ENCODE data around the gene ZNF423.

Gene ZNF423

GRCh38 chr16:49737541-49737940 lies 118.4 kb downstream of the ZNF423 start:
- H3K9ac ChIP-seq (ENCODE audit: low read depth in 1 of 2, low read length in 2 of 2) = no peak overlapping the region
- H3K27ac ChIP-seq (ENCODE audit: low read depth in 2 of 2, low read length in 2 of 2) = no peak overlapping the region
- no peaks in the 10 kb centered on the region for H3K27me3 ChIP-seq (ENCODE audit: control insufficient read depth in 2 of 2, insufficient read depth in 2 of 2, low read length in 2 of 2)
- H3K9me3 ChIP-seq (ENCODE audit: control insufficient read depth in 2 of 2, low read length in 2 of 2) = no peaks in the 10 kb centered on the region
- no peaks in the 10 kb centered on the region for H3K36me3 ChIP-seq (ENCODE audit: control insufficient read depth in 2 of 2, insufficient read depth in 2 of 2, low read length in 2 of 2)
- no peak overlapping the region for H3K4me3 ChIP-seq (ENCODE audit: low read length in 2 of 2)
- H3K4me1 ChIP-seq (ENCODE audit: control insufficient read depth in 2 of 2, insufficient read depth in 2 of 2, low read length in 2 of 2) = no peaks in the 10 kb centered on the region

GRCh38 chr16:49734331-49734730 lies 121.6 kb downstream of the ZNF423 start:
- H3K9ac ChIP-seq (ENCODE audit: low read depth in 1 of 2, low read length in 2 of 2) = no peak overlapping the region
- H3K27ac ChIP-seq (ENCODE audit: low read depth in 2 of 2, low read length in 2 of 2) = no peak overlapping the region
- H3K27me3 ChIP-seq (ENCODE audit: control insufficient read depth in 2 of 2, insufficient read depth in 2 of 2, low read length in 2 of 2) = no peaks in the 10 kb centered on the region
- no peak overlapping the region for H3K4me3 ChIP-seq (ENCODE audit: low read length in 2 of 2)
- H3K36me3 ChIP-seq (ENCODE audit: control insufficient read depth in 2 of 2, insufficient read depth in 2 of 2, low read length in 2 of 2) = no peaks in the 10 kb centered on the region
- H3K4me1 ChIP-seq (ENCODE audit: control insufficient read depth in 2 of 2, insufficient read depth in 2 of 2, low read length in 2 of 2) = no peaks in the 10 kb centered on the region
- H3K9me3 ChIP-seq (ENCODE audit: control insufficient read depth in 2 of 2, low read length in 2 of 2) = no peaks in the 10 kb centered on the region

GRCh38 chr16:49733313-49734009 lies 122.5 kb downstream of the ZNF423 start:
- H3K4me3 ChIP-seq (ENCODE audit: low read length in 2 of 2) = no peak overlapping the region
- no peak overlapping the region for H3K9ac ChIP-seq (ENCODE audit: low read depth in 1 of 2, low read length in 2 of 2)
- no peak overlapping the region for H3K27ac ChIP-seq (ENCODE audit: low read depth in 2 of 2, low read length in 2 of 2)
- no peaks in the 10 kb centered on the region for H3K4me1 ChIP-seq (ENCODE audit: control insufficient read depth in 2 of 2, insufficient read depth in 2 of 2, low read length in 2 of 2)
- no peaks in the 10 kb centered on the region for H3K9me3 ChIP-seq (ENCODE audit: control insufficient read depth in 2 of 2, low read length in 2 of 2)
- no peaks in the 10 kb centered on the region for H3K36me3 ChIP-seq (ENCODE audit: control insufficient read depth in 2 of 2, insufficient read depth in 2 of 2, low read length in 2 of 2)
- H3K27me3 ChIP-seq (ENCODE audit: control insufficient read depth in 2 of 2, insufficient read depth in 2 of 2, low read length in 2 of 2) = no peaks in the 10 kb centered on the region

DNA sequence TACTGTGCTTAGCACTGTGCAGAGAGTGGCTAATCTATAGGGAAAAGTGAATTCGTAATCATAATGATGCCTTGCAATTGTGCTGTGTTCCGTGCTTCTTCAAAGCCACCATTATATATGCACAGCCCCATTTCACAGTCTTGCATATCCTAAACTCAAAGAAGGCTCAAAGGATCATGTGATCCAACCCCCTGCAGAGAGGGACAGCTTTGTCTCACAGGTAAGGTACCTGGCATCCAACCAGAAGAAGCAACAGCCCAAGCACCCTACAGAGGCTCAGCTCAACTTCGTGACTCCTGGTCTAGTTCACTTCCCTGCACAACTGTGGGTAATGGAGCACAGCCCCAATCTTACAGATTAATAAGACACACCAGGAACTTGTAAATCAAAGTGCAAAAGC lies 124.0 kb downstream of the ZNF423 start:
- H3K9me3 ChIP-seq (ENCODE audit: control insufficient read depth in 2 of 2, low read length in 2 of 2) = no peaks in the 10 kb centered on the region
- no peaks in the 10 kb centered on the region for H3K27me3 ChIP-seq (ENCODE audit: control insufficient read depth in 2 of 2, insufficient read depth in 2 of 2, low read length in 2 of 2)
- no peaks in the 10 kb centered on the region for H3K4me1 ChIP-seq (ENCODE audit: control insufficient read depth in 2 of 2, insufficient read depth in 2 of 2, low read length in 2 of 2)
- H3K4me3 ChIP-seq (ENCODE audit: low read length in 2 of 2) = no peak overlapping the region
- H3K36me3 ChIP-seq (ENCODE audit: control insufficient read depth in 2 of 2, insufficient read depth in 2 of 2, low read length in 2 of 2) = no peaks in the 10 kb centered on the region
- H3K27ac ChIP-seq (ENCODE audit: low read depth in 2 of 2, low read length in 2 of 2) = no peak overlapping the region
- H3K9ac ChIP-seq (ENCODE audit: low read depth in 1 of 2, low read length in 2 of 2) = no peak overlapping the region

DNA sequence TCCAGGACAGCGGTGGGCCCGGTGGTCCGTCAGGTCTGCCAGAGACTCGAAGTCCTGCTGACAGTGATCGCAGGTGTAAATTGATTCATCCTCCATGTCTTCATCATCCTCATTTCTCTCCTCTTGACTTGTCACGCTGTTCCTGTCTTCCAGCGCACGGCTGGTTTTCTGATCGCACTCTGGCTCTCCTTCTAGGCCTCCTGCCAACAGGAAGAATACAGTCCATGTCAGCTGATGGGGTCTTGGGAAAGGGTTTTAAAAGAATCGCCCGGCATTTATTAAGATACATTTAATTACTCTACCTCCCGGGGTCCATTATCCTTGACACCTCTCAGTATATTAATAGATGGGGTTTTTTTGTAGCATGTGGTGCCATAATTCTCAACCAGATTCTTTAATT lies 125.1 kb downstream of the ZNF423 start:
- Histone ChIP-seq H3K4me1 (ENCODE audit: control insufficient read depth in 2 of 2, insufficient read depth in 2 of 2, low read length in 2 of 2) (no peaks in the 10 kb centered on the region), H3K9me3 (ENCODE audit: control insufficient read depth in 2 of 2, low read length in 2 of 2) (no peaks in the 10 kb centered on the region), H3K4me3 (ENCODE audit: low read length in 2 of 2) (no peak overlapping the region), H3K36me3 (ENCODE audit: control insufficient read depth in 2 of 2, insufficient read depth in 2 of 2, low read length in 2 of 2) (no peaks in the 10 kb centered on the region), H3K27ac (ENCODE audit: low read depth in 2 of 2, low read length in 2 of 2) (no peak overlapping the region), H3K27me3 (ENCODE audit: control insufficient read depth in 2 of 2, insufficient read depth in 2 of 2, low read length in 2 of 2) (no peaks in the 10 kb centered on the region), H3K9ac (ENCODE audit: low read depth in 1 of 2, low read length in 2 of 2) (no peak overlapping the region)

GRCh38 chr16:49727611-49728010 lies 128.3 kb downstream of the ZNF423 start:
- Histone ChIP-seq H3K4me1 (ENCODE audit: control insufficient read depth in 2 of 2, insufficient read depth in 2 of 2, low read length in 2 of 2) (no peaks in the 10 kb centered on the region), H3K27ac (ENCODE audit: low read depth in 2 of 2, low read length in 2 of 2) (no peak overlapping the region), H3K9me3 (ENCODE audit: control insufficient read depth in 2 of 2, low read length in 2 of 2) (no peaks in the 10 kb centered on the region), H3K36me3 (ENCODE audit: control insufficient read depth in 2 of 2, insufficient read depth in 2 of 2, low read length in 2 of 2) (no peaks in the 10 kb centered on the region), H3K9ac (ENCODE audit: low read depth in 1 of 2, low read length in 2 of 2) (no peak overlapping the region), H3K4me3 (ENCODE audit: low read length in 2 of 2) (no peak overlapping the region), H3K27me3 (ENCODE audit: control insufficient read depth in 2 of 2, insufficient read depth in 2 of 2, low read length in 2 of 2) (no peaks in the 10 kb centered on the region)

GRCh38 chr16:49726155-49726554 lies 129.8 kb downstream of the ZNF423 start:
- Histone ChIP-seq H3K36me3 (ENCODE audit: control insufficient read depth in 2 of 2, insufficient read depth in 2 of 2, low read length in 2 of 2) (no peaks in the 10 kb centered on the region), H3K27ac (ENCODE audit: low read depth in 2 of 2, low read length in 2 of 2) (no peak overlapping the region), H3K4me3 (ENCODE audit: low read length in 2 of 2) (no peak overlapping the region), H3K4me1 (ENCODE audit: control insufficient read depth in 2 of 2, insufficient read depth in 2 of 2, low read length in 2 of 2) (no peaks in the 10 kb centered on the region), H3K9me3 (ENCODE audit: control insufficient read depth in 2 of 2, low read length in 2 of 2) (no peaks in the 10 kb centered on the region), H3K9ac (ENCODE audit: low read depth in 1 of 2, low read length in 2 of 2) (no peak overlapping the region), H3K27me3 (ENCODE audit: control insufficient read depth in 2 of 2, insufficient read depth in 2 of 2, low read length in 2 of 2) (no peaks in the 10 kb centered on the region)

GRCh38 chr16:49725651-49726050 lies 130.3 kb downstream of the ZNF423 start:
- H3K36me3 ChIP-seq (ENCODE audit: control insufficient read depth in 2 of 2, insufficient read depth in 2 of 2, low read length in 2 of 2) = no peaks in the 10 kb centered on the region
- H3K27ac ChIP-seq (ENCODE audit: low read depth in 2 of 2, low read length in 2 of 2) = no peak overlapping the region
- H3K9me3 ChIP-seq (ENCODE audit: control insufficient read depth in 2 of 2, low read length in 2 of 2) = no peaks in the 10 kb centered on the region
- no peak overlapping the region for H3K9ac ChIP-seq (ENCODE audit: low read depth in 1 of 2, low read length in 2 of 2)
- H3K27me3 ChIP-seq (ENCODE audit: control insufficient read depth in 2 of 2, insufficient read depth in 2 of 2, low read length in 2 of 2) = no peaks in the 10 kb centered on the region
- H3K4me3 ChIP-seq (ENCODE audit: low read length in 2 of 2) = no peak overlapping the region
- no peaks in the 10 kb centered on the region for H3K4me1 ChIP-seq (ENCODE audit: control insufficient read depth in 2 of 2, insufficient read depth in 2 of 2, low read length in 2 of 2)

- Histone ChIP-seq H3K4me3 (ENCODE audit: low read length in 2 of 2) (no peak overlapping the region), H3K36me3 (ENCODE audit: control insufficient read depth in 2 of 2, insufficient read depth in 2 of 2, low read length in 2 of 2) (no peaks in the 10 kb centered on the region), H3K27ac (ENCODE audit: low read depth in 2 of 2, low read length in 2 of 2) (no peak overlapping the region), H3K4me1 (ENCODE audit: control insufficient read depth in 2 of 2, insufficient read depth in 2 of 2, low read length in 2 of 2) (no peaks in the 10 kb centered on the region), H3K9me3 (ENCODE audit: control insufficient read depth in 2 of 2, low read length in 2 of 2) (no peaks in the 10 kb centered on the region), H3K27me3 (ENCODE audit: control insufficient read depth in 2 of 2, insufficient read depth in 2 of 2, low read length in 2 of 2) (no peaks in the 10 kb centered on the region), H3K9ac (ENCODE audit: low read depth in 1 of 2, low read length in 2 of 2) (no peak overlapping the region)
Measured at GRCh38 chr16:49724774-49725173, 131.1 kb downstream of the ZNF423 start.

DNA sequence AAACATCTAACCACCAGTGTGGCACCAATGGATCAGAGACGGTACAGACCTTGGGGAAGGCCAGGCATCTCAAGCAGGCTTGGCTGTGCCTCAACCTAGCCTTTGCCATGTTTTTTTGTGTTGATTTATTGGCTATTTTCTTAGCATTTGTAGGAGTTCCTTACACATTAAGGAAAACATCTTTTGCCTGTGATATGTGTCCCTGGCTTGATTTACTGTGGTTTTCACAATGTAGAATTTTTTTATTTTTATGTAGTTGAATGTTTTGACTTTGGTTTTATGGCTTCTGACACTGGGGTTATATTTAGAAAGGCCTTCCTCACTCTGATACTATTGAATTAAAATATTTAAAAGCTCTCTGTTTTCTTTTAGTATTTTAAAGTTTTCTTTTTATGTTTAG lies 132.6 kb downstream of the ZNF423 start:
- Histone ChIP-seq H3K27me3 (ENCODE audit: control insufficient read depth in 2 of 2, insufficient read depth in 2 of 2, low read length in 2 of 2) (no peaks in the 10 kb centered on the region), H3K36me3 (ENCODE audit: control insufficient read depth in 2 of 2, insufficient read depth in 2 of 2, low read length in 2 of 2) (no peaks in the 10 kb centered on the region), H3K4me1 (ENCODE audit: control insufficient read depth in 2 of 2, insufficient read depth in 2 of 2, low read length in 2 of 2) (no peaks in the 10 kb centered on the region), H3K27ac (ENCODE audit: low read depth in 2 of 2, low read length in 2 of 2) (no peak overlapping the region), H3K4me3 (ENCODE audit: low read length in 2 of 2) (no peak overlapping the region), H3K9me3 (ENCODE audit: control insufficient read depth in 2 of 2, low read length in 2 of 2) (no peaks in the 10 kb centered on the region), H3K9ac (ENCODE audit: low read depth in 1 of 2, low read length in 2 of 2) (no peak overlapping the region)

DNA sequence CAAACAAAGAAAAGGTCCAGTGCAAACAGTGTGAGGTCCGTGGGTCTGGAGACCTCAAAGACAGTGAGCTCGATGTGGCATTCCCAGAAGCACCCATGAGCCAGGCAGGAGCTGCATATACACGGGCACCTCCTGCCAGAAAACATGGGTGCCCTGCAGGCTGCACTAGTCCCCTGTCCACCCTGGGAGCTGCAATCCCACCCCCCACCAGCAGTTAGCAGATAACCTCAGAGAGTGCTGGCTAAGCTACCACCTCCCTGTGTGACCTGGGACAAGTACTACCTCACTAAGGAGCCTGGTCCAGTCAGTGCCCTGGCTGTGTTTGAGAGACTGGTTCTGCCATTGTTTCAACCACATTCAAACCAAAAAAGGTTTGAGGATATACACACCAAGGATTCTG lies 135.7 kb downstream of the ZNF423 start:
- H3K27me3 ChIP-seq (ENCODE audit: control insufficient read depth in 2 of 2, insufficient read depth in 2 of 2, low read length in 2 of 2) = no peaks in the 10 kb centered on the region
- H3K4me1 ChIP-seq (ENCODE audit: control insufficient read depth in 2 of 2, insufficient read depth in 2 of 2, low read length in 2 of 2) = no peaks in the 10 kb centered on the region
- no peaks in the 10 kb centered on the region for H3K9me3 ChIP-seq (ENCODE audit: control insufficient read depth in 2 of 2, low read length in 2 of 2)
- H3K4me3 ChIP-seq (ENCODE audit: low read length in 2 of 2) = no peak overlapping the region
- H3K9ac ChIP-seq (ENCODE audit: low read depth in 1 of 2, low read length in 2 of 2) = no peak overlapping the region
- no peaks in the 10 kb centered on the region for H3K36me3 ChIP-seq (ENCODE audit: control insufficient read depth in 2 of 2, insufficient read depth in 2 of 2, low read length in 2 of 2)
- H3K27ac ChIP-seq (ENCODE audit: low read depth in 2 of 2, low read length in 2 of 2) = no peak overlapping the region
